ENCODE data around the gene WFDC1. TPM values are rescaled to one million over a fixed set of nuclear protein-coding genes. Genes with fewer than 3 reads are reported as not detected.

Gene WFDC1
- total and polyA plus RNA-seq, 2 experiments from 2014 or later, result 0.76 to 0.95 TPM

DNA sequence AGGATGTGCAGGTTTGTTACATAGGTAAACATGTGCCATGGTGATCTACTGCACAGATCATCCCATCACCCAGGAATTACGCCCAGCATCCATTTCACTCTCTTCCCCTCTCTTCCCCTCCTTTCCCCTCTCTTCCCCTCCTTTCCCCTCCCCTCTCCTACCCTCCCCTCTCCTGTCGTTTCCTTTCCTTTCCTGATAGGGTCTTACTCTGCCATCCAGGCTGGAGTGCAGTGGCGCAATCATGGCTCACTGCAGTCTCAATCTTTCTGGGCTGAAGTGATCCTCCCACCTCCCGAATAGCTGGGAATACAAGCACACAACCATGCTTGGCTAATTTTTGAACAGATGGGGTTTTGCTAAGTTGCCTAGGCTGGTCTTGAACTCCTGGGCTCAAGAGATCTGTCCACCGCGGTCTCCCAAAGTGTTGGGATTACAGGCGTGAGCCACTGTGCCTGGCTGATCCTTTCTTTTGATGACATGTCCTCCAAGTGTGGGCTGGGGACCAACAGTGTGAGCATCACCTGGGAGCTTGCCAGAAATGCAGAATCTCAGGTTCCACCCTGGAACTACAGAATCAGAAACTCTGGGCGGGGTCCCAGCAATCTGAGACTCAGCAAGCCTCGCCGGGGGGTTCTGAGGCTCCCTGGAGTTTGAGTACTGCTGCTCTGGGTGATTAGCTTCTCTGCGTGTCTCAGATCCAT lies 84.5 kb downstream of the WFDC1 start (continued):
- TF ChIP-seq JUNB (IDR thresholded peaks at IDR 0.05; ENCODE audit: unreplicated experiment), result no peak

Small RNA genes lying within 50 kb of the gene (small RNA-seq; reads per million reads assigned to genes)
- not detected for gene RNA5SP433 (ENCODE audit: low replicate concordance)

Other genes with a start within 250 kb of the WFDC1 start
- gene MBTPS1, start 177.9 kb upstream of the WFDC1 start, total RNA-seq (2014; rRNA removed; shearing (Covaris generic)), result 44.3 and 49.3 TPM in 2 replicates
- gene MBTPS1, start 177.9 kb upstream of the WFDC1 start, polyA plus RNA-seq (2016; fragmentation: Nextera tagmentation; extraction: Ambion mirVana), result 18.1 and 20.7 TPM in 2 replicates
- gene HSDL1, start 149.7 kb upstream of the WFDC1 start, total RNA-seq (2014; rRNA removed; shearing (Covaris generic)), result 46.1 and 47.4 TPM in 2 replicates
- 15.2 and 16.6 TPM in 2 replicates for gene HSDL1, start 149.7 kb upstream of the WFDC1 start, polyA plus RNA-seq (2016; fragmentation: Nextera tagmentation; extraction: Ambion mirVana)
- gene DNAAF1, start 149.6 kb upstream of the WFDC1 start, total RNA-seq (2014; rRNA removed; shearing (Covaris generic)), result 0.42 TPM in 1 of 2 replicates, not detected in the other
- gene DNAAF1, start 149.6 kb upstream of the WFDC1 start, polyA plus RNA-seq (2016; fragmentation: Nextera tagmentation; extraction: Ambion mirVana), result 0.28 and 0.42 TPM in 2 replicates
- gene TAF1C, start 107.8 kb upstream of the WFDC1 start, total RNA-seq (2014; rRNA removed; shearing (Covaris generic)), result 51.9 and 57.4 TPM in 2 replicates
- 37.2 and 39.1 TPM in 2 replicates for gene TAF1C, start 107.8 kb upstream of the WFDC1 start, polyA plus RNA-seq (2016; fragmentation: Nextera tagmentation; extraction: Ambion mirVana)
- 1.5 and 4.5 TPM in 2 replicates for gene ADAD2, start 103.7 kb upstream of the WFDC1 start, total RNA-seq (2014; rRNA removed; shearing (Covaris generic))
- 1.1 and 1.6 TPM in 2 replicates for gene ADAD2, start 103.7 kb upstream of the WFDC1 start, polyA plus RNA-seq (2016; fragmentation: Nextera tagmentation; extraction: Ambion mirVana)
- gene KCNG4, start 54.9 kb upstream of the WFDC1 start, total RNA-seq (2014; rRNA removed; shearing (Covaris generic)), result 0.07 TPM in 1 of 2 replicates, not detected in the other
- not detected in 2 replicates for gene KCNG4, start 54.9 kb upstream of the WFDC1 start, polyA plus RNA-seq (2016; fragmentation: Nextera tagmentation; extraction: Ambion mirVana)
- 2.1 and 2.3 TPM in 2 replicates for gene ATP2C2, start 73.7 kb downstream of the WFDC1 start, total RNA-seq (2014; rRNA removed; shearing (Covaris generic))
- gene ATP2C2, start 73.7 kb downstream of the WFDC1 start, polyA plus RNA-seq (2016; fragmentation: Nextera tagmentation; extraction: Ambion mirVana), result 2.1 and 2.9 TPM in 2 replicates
- gene MEAK7, start 209.8 kb downstream of the WFDC1 start, total RNA-seq (2014; rRNA removed; shearing (Covaris generic)), result 16.9 and 17.2 TPM in 2 replicates
- 7.5 and 7.9 TPM in 2 replicates for gene MEAK7, start 209.8 kb downstream of the WFDC1 start, polyA plus RNA-seq (2016; fragmentation: Nextera tagmentation; extraction: Ambion mirVana)